ENCODE data around the gene NTRK1. TPM values are rescaled to one million over a fixed set of nuclear protein-coding genes. Genes with fewer than 3 reads are reported as not detected.
A peak's percentile ranks its signal among the peaks of the same experiment; 100 is the strongest.

Gene NTRK1
- total RNA-seq, 1 donor from 2014 or later, result not detected

GRCh38 chr1:156887317-156887716 lies 26.7 kb downstream of the NTRK1 start:
- Histone ChIP-seq H3K4me3 (ENCODE audit: low read depth, low read length) (no peak overlapping the region), H3K36me3 (ENCODE audit: control insufficient read depth, insufficient read depth, low read length) (no peaks in the 10 kb centered on the region), H3K27me3 (ENCODE audit: control insufficient read depth, insufficient read depth, low read length) (peaks cover 7% of the 10 kb centered on the region)
- DNase-seq (ENCODE audit: low read depth) (no peak), FAIRE-seq (no peak)
- TF ChIP-seq CTCF (IDR thresholded peaks at IDR 0.05; ENCODE audit: insufficient read depth, low read length, severe bottlenecking), result no peak

- Histone ChIP-seq H3K36me3 (ENCODE audit: control insufficient read depth, insufficient read depth, low read length) (no peaks in the 10 kb centered on the region), H3K4me3 (ENCODE audit: low read depth, low read length) (no peak overlapping the region), H3K27me3 (ENCODE audit: control insufficient read depth, insufficient read depth, low read length) (peaks cover 7% of the 10 kb centered on the region)
- DNase-seq (ENCODE audit: low read depth) (no peak), FAIRE-seq (no peak)
- TF ChIP-seq CTCF (IDR thresholded peaks at IDR 0.05; ENCODE audit: insufficient read depth, low read length, severe bottlenecking), result no peak
Observed at GRCh38 chr1:156887734-156888133, 27.1 kb downstream of the NTRK1 start.

- H3K27me3 ChIP-seq (ENCODE audit: control insufficient read depth, insufficient read depth, low read length), result peaks cover 7% of the 10 kb centered on the region
- H3K36me3 ChIP-seq (ENCODE audit: control insufficient read depth, insufficient read depth, low read length), result no peaks in the 10 kb centered on the region
- H3K4me3 ChIP-seq (ENCODE audit: low read depth, low read length), result no peak overlapping the region
- FAIRE-seq, result no peak
- peak; percentile 92 for TF ChIP-seq CTCF (IDR thresholded peaks at IDR 0.05; ENCODE audit: insufficient read depth, low read length, severe bottlenecking)
- peak; percentile 61 for DNase-seq (ENCODE audit: low read depth)
Observed at GRCh38 chr1:156889802-156890580, 29.3 kb downstream of the NTRK1 start.

GRCh38 chr1:156892190-156893047 lies 31.8 kb downstream of the NTRK1 start:
- peak; percentile 87 for TF ChIP-seq CTCF (IDR thresholded peaks at IDR 0.05; ENCODE audit: insufficient read depth, low read length, severe bottlenecking)
- Histone ChIP-seq H3K36me3 (ENCODE audit: control insufficient read depth, insufficient read depth, low read length) (no peaks in the 10 kb centered on the region), H3K4me3 (ENCODE audit: low read depth, low read length) (peak overlapping the region; percentile 24), H3K27me3 (ENCODE audit: control insufficient read depth, insufficient read depth, low read length) (peaks cover 2% of the 10 kb centered on the region)
- FAIRE-seq, result no peak
- peak; percentile 81 for DNase-seq (ENCODE audit: low read depth)

- no peak for FAIRE-seq
- no peak for DNase-seq (ENCODE audit: low read depth)
- TF ChIP-seq CTCF (IDR thresholded peaks at IDR 0.05; ENCODE audit: insufficient read depth, low read length, severe bottlenecking), result no peak
Observed at GRCh38 chr1:156893048-156893953, 32.6 kb downstream of the NTRK1 start, which contains the start of gene PEAR1. Gene PEAR1, plus strand, starts transcription at chr1:156893718. Its CDS starts 10,209 bp downstream, at chr1:156903927.

More at GRCh38 chr1:156893048-156893953, 32.6 kb downstream of the NTRK1 start, which contains the start of gene PEAR1:
- Histone ChIP-seq H3K36me3 (ENCODE audit: control insufficient read depth, insufficient read depth, low read length) (no peaks in the 10 kb centered on the region), H3K27me3 (ENCODE audit: control insufficient read depth, insufficient read depth, low read length) (no peaks in the 10 kb centered on the region), H3K4me3 (ENCODE audit: low read depth, low read length) (peak within 1 kb of the TSS; percentile 24)
